Ishikawa (cell line): Measurements from ENCODE around the gene RNF31.

ENCODE experiments used
- CEBPB ChIP-seq: IDR thresholded peaks from 2 replicates; pipeline ENCODE4 v1.6.1; 2012
- CREB1 ChIP-seq: IDR thresholded peaks from 2 replicates; pipeline ENCODE4 v1.6.1; 2012; ENCODE audit warnings: low read depth
- EGR1 ChIP-seq: IDR thresholded peaks from 2 replicates; pipeline ENCODE4 v1.6.1; 2012
- EP300 ChIP-seq: IDR thresholded peaks from 2 replicates; pipeline ENCODE4 v1.6.1; 2012; ENCODE audit warnings: borderline replicate concordance
- FOXM1 ChIP-seq: IDR thresholded peaks from 2 replicates; pipeline ENCODE4 v1.6.1; 2012; ENCODE audit warnings: low read depth, borderline replicate concordance
- MAX ChIP-seq: IDR thresholded peaks from 2 replicates; pipeline ENCODE4 v1.6.1; 2012
- NFIC ChIP-seq: IDR thresholded peaks from 2 replicates; pipeline ENCODE4 v1.6.1; 2012
- RAD21 ChIP-seq: IDR thresholded peaks from 2 replicates; pipeline ENCODE4 v1.6.1; 2012; ENCODE audit warnings: low read depth
- REST ChIP-seq: IDR thresholded peaks from 2 replicates; pipeline ENCODE4 v1.6.1; 2012; ENCODE audit warnings: low read depth, mild to moderate bottlenecking
- TAF1 ChIP-seq: IDR thresholded peaks from 2 replicates; pipeline ENCODE4 v1.6.1; 2012; ENCODE audit warnings: low read depth, mild to moderate bottlenecking
- TCF12 ChIP-seq: IDR thresholded peaks from 2 replicates; pipeline ENCODE4 v1.6.1; 2012; ENCODE audit warnings: low read depth
- TEAD4 ChIP-seq: IDR thresholded peaks from 2 replicates; pipeline ENCODE4 v1.6.1; 2012
- USF1 ChIP-seq: IDR thresholded peaks from 2 replicates; pipeline ENCODE4 v1.6.1; 2012
- YY1 ChIP-seq: IDR thresholded peaks from 2 replicates; pipeline ENCODE4 v1.6.1; 2012; ENCODE audit warnings: low read depth
- ZBTB7A ChIP-seq: IDR thresholded peaks from 2 replicates; pipeline ENCODE4 v1.6.1; 2012; ENCODE audit warnings: low read depth

RNF31 gene

GRCh38 chr14:24171422-24172260 lies 24.3 kb downstream of the RNF31 start, which contains the start of gene REC8:
TSS of gene REC8 (plus strand) at chr14:24172080. CDS start at chr14:24172553, 473 bp downstream.
- TF ChIP-seq FOXM1 (no peak), EGR1 (no peak), USF1 (no peak), TCF12 (no peak), CEBPB (no peak), NFIC (no peak), TEAD4 (no peak), TAF1 (no peak), RAD21 (no peak), ZBTB7A (no peak)

GRCh38 chr14:24172261-24172860 lies 25.1 kb downstream of the RNF31 start:
- TF ChIP-seq TEAD4 (no peak), MAX (no peak), NFIC (no peak), YY1 (no peak), EP300 (no peak), FOXM1 (no peak)

- no peak for TF ChIP-seq EGR1
These were observed 25.6 kb downstream of the RNF31 start for GRCh38 chr14:24172871-24173281.

GRCh38 chr14:24176599-24176998 lies 29.3 kb downstream of the RNF31 start:
- no peak for TF ChIP-seq USF1
- TF ChIP-seq CREB1: no peak
- TF ChIP-seq REST: no peak
- no peak for TF ChIP-seq EGR1
- no peak for TF ChIP-seq ZBTB7A
- TF ChIP-seq FOXM1: no peak
- TF ChIP-seq RAD21: no peak
- no peak for TF ChIP-seq TEAD4
- no peak for TF ChIP-seq EP300
- no peak for TF ChIP-seq TAF1
- no peak for TF ChIP-seq MAX
- no peak for TF ChIP-seq TCF12
- no peak for TF ChIP-seq CEBPB
- no peak for TF ChIP-seq YY1
- TF ChIP-seq NFIC: no peak

- TF ChIP-seq TCF12 (no peak), NFIC (no peak), EGR1 (no peak), CEBPB (no peak), RAD21 (no peak), YY1 (no peak), ZBTB7A (no peak), USF1 (no peak), MAX (no peak), CREB1 (no peak), FOXM1 (no peak), REST (no peak), TAF1 (no peak), EP300 (no peak), TEAD4 (no peak)
These were observed 29.9 kb downstream of the RNF31 start for GRCh38 chr14:24177041-24177825.
